GM13977 (cell line): ENCODE measurements around the gene ACVR2A.

Experiments
- DNase-seq: peaks from one replicate; pipeline ENCODE4 v3.0.0; 2012; ENCODE audit warnings: low spot score
- in situ Hi-C: fragments of 300-500 bp; cut with MboI; formaldehyde crosslinking; loops from one replicate; pipeline ENCODE4 v1.12.0; 2022; ENCODE audit warnings: low sequenced_read_pairs, low pct_unique_long_range_greater_than_20kb, mixed read lengths, inconsistent platforms; ENCODE audit not compliant: unreplicated experiment
- TF ChIP-seq, protein P1 (sequence below): IDR thresholded peaks from 2 replicates; pipeline ENCODE4 v1.5.1; 2012; ENCODE audit warnings: mild to moderate bottlenecking, control low read depth; ENCODE audit not compliant: insufficient read depth; ENCODE audit errors: extremely low read depth, missing control alignments

Gene ACVR2A

DNA sequence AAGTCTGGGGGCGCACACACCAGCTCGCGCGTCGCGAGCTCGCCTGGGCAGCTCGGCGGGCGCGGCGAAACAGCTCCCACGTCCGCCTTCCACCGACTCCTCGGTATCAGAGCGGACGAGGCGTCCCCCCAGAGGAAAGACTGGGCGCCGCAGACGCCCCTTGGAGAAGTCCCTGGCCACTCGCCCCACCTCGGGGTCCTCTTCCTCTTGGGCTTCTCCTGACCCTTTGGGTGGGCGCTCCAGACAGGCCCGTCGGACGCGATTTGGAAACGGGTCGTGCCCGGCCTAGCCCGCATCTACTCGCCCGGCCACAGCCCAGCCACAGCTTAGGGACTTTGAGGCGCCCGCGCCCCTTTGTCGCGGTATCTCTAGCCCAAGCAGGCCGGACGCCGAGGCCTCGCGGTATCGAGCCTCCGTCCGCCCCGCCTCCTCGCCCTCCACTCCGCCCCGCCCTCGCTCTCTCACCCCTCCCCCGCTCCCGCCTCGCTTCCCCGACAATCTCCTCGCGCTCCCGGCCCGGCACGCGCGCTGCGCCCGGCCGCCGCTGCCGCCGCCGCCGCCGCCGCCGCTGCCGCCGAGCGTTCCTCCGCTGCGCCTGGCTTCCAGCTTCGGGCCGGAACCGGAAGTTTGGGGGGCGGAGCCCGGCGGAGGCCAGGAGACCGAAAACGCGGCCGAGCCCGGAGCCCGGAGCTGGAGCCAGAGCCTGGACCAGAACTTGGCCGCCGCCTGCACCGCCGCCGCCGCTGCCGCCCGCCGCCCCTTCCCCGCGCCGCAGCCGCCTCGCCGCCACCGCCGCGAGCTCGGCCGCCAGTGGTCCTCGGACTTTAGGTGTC, 749 bp upstream of the ACVR2A start:
- DNase-seq = peak; percentile 96
- in situ Hi-C loops = no loop called here
- TF ChIP-seq, protein P1, sequence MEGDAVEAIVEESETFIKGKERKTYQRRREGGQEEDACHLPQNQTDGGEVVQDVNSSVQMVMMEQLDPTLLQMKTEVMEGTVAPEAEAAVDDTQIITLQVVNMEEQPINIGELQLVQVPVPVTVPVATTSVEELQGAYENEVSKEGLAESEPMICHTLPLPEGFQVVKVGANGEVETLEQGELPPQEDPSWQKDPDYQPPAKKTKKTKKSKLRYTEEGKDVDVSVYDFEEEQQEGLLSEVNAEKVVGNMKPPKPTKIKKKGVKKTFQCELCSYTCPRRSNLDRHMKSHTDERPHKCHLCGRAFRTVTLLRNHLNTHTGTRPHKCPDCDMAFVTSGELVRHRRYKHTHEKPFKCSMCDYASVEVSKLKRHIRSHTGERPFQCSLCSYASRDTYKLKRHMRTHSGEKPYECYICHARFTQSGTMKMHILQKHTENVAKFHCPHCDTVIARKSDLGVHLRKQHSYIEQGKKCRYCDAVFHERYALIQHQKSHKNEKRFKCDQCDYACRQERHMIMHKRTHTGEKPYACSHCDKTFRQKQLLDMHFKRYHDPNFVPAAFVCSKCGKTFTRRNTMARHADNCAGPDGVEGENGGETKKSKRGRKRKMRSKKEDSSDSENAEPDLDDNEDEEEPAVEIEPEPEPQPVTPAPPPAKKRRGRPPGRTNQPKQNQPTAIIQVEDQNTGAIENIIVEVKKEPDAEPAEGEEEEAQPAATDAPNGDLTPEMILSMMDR = peak; percentile 37

DNA sequence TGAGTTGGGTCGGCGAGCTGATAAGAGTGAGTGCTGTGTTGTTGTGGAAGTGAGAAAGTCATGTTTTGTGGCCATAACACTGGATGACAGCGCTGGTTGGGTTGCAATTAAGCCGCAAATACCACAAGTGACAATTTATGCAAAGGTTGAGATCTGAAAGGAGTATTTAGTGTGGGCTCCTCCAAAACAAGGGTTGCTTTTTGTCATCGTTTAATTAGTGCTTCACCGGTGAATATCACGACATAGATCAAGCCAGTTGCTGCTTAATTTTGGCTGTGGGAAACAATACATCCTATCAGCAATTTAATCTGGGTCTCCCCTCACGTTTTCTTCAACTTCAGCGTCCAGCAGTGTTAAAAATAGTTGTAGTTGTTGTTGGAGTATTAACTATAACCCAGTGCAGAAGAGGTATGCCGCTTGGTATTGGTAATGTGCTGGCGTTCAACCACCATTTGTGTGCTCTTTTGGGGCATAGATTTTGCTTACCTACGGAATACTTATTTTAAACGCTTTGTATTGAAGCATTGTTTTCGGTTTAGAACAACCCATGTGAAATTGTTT, 662 bp downstream of the ACVR2A start:
- TF ChIP-seq, protein P1 = no peak
- in situ Hi-C loops = no loop called here
- peak; percentile 69 for DNase-seq

DNA sequence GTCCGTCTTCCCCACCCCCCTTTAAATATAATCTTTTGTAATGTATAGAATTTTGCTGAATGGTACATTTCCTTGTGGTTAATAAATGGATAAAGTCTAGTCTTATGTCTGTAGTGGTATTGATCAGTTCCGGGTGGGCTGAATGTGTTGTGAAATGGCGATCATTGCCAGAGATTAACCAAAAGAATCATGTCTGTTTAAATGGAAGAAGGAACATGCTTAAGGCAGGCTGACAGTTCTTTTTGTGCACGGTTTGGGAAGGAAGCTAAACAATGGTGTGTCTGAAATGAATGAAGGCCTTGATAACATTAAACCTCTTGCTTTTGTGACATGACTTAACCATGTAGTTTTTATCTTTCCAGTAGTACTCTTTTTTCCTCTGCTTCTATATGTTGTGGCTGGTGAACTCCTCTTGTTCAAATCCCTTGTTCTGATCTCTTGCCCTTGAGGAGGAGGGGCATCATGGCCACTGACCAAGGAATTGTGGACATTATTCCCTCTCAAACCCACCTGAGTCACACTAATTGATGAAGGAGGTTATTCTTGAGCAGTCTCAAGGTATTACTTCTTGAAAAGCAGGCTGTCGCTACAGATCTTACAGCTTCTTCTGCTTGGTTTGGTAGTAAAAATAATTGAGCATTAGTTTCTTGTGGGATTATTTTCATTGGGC, 1.7 kb downstream of the ACVR2A start:
- in situ Hi-C loops = no loop called here
- no peak for DNase-seq
- TF ChIP-seq, protein P1 = no peak

DNA sequence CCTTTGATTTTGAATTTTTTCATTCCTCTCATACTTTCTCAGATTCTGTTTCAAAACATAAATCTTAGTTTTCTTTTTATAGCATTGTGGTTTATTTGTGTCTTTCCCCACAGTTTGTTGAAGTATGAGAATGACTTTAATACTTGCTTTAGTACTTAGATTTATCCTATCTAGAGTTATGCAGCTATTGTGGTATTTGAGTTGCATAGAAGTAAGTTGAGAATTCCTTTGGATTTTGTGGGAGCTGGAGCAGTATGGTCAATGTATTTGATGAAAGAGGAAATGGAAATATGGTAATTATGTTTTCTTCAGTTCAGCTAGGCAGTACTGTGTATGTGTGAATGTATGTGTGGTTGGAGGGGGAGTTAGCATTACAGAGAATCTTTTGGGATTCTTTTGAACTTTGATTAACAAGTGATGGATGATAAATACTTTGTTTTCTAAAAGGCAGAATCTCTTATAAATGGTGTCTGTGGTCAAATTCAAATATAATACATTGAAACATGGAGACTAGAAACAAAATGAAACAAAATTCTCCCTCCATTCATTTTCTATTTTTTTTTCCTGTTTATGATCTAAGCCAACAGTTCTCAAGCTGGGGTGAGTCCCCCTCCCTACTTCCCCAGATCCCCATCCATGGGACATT, 3.0 kb downstream of the ACVR2A start:
- TF ChIP-seq, protein P1 = no peak
- no peak for DNase-seq
- in situ Hi-C loops = no loop called here

DNA sequence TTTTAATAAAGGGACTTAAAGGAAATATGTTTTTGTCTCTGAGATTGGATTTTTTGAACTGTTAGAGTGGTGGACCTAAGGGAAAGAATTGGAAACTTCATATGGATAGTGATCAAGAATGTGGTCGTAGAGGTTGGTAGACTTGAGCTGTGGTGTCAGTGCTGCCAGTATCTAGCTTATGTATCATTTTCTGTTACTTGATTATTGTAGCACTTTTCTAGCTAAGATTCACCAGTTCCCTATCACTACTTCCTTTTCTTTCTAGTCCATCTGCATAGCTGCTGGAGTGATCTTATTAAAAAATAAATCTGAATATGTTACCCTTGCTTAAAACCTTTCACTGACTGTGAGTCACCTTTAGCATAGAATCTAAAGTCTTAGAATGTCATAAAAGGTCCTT, 6.0 kb downstream of the ACVR2A start:
- no peak for DNase-seq
- TF ChIP-seq, protein P1 = no peak
- in situ Hi-C loops = no loop called here

DNA sequence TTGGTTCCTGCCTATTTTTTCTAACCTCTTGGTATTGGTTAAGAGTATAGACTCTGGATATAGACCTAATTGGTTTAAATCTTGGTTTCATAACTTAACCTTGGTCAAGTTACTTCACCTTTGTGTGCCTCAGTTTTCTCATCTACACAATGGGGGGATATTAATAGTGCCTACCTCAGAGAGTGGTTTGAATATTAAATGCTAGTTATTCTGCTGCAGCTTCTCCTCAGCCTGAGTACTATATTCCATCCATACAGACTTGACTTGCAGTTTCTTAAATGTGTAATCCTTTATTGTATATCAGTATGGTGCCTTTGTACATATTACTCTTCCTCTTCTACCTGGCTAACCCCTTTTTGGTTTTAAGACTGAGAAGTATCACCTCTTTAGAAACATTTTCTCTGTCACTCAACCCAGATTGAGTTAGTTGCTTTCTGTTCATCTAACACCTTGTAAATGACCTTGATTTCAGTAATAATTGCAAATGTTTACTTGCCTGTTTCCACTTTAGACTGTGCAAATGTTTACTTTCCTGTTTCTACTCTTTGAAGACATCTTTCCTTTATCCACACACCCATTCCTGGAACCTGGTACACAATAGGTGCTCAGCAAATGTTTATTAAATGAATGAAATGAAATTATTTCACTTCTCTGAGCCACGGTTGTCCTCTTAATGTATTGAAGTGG, 6.6 kb downstream of the ACVR2A start:
- in situ Hi-C loops = no loop called here
- TF ChIP-seq, protein P1 = no peak
- no peak for DNase-seq
